A673 (cell line): ENCODE results near the gene FAM227A. TPM values are rescaled to one million over a fixed set of nuclear protein-coding genes. Genes with fewer than 3 reads are reported as not detected.

Experiments
- BruUV-seq: library from RNA; stranded (reverse); fragments of 400-500 nt; replicated peaks from 2 replicates; lab custom pipeline; 2021; lab: Mats Ljungman, UMichigan
- CTCF ChIA-PET: fragments of 300-600 bp; sonication (Branson Sonifier 250); formaldehyde crosslinking; loops from one replicate; lab custom pipeline; 2022; ENCODE audit warnings: antibody characterized with exemption; lab: Charles Lee
- POLR2A ChIA-PET: fragments of 300-600 bp; sonication (Branson Sonifier 250); formaldehyde crosslinking; loops from one replicate; lab custom pipeline; 2022; ENCODE audit warnings: antibody characterized with exemption; ENCODE audit not compliant: low non-redundant PET; lab: Charles Lee
- DNase-seq: peaks from one replicate; pipeline ENCODE4 v3.0.0-alpha.2; 2015; ENCODE audit warnings: low spot score
- H3K27ac ChIP-seq: fragments of 200-600 bp; sonication (generic); 2 replicates; pipeline ENCODE4 v1.5.1; 2016; ENCODE audit warnings: mixed run types, low read depth, mild to moderate bottlenecking, mixed read lengths, antibody characterized with exemption, low read length; ENCODE audit not compliant: poor library complexity, severe bottlenecking
- H3K27me3 ChIP-seq: fragments of 200-600 bp; sonication (generic); replicated peaks from 2 replicates; pipeline ENCODE4 v1.6.1; 2017; ENCODE audit warnings: mixed run types, low read depth, mild to moderate bottlenecking, mixed read lengths, antibody characterized with exemption, low read length; ENCODE audit not compliant: insufficient read depth, poor library complexity
- H3K36me3 ChIP-seq: fragments of 200-600 bp; sonication (generic); 2 replicates; pipeline ENCODE4 v1.6.1; 2016; ENCODE audit warnings: mixed run types, mild to moderate bottlenecking, mixed read lengths, antibody characterized with exemption, low read length; ENCODE audit not compliant: insufficient read depth, poor library complexity, severe bottlenecking
- H3K4me1 ChIP-seq: fragments of 200-600 bp; sonication (generic); 2 replicates; pipeline ENCODE4 v1.6.1; 2017; ENCODE audit warnings: mixed run types, mild to moderate bottlenecking, mixed read lengths, antibody characterized with exemption, low read length; ENCODE audit not compliant: insufficient read depth, poor library complexity, severe bottlenecking
- H3K4me3 ChIP-seq: fragments of 200-600 bp; sonication (generic); 2 replicates; pipeline ENCODE4 v1.5.1; 2016; ENCODE audit warnings: low read depth, mixed run types, mild to moderate bottlenecking, mixed read lengths, low read length; ENCODE audit not compliant: poor library complexity, severe bottlenecking
- H3K9me3 ChIP-seq: fragments of 200-600 bp; sonication (generic); 2 replicates; pipeline ENCODE4 v1.6.1; 2016; ENCODE audit warnings: mixed run types, low read depth, mild to moderate bottlenecking, mixed read lengths, antibody characterized with exemption, low read length; ENCODE audit not compliant: poor library complexity, severe bottlenecking
- CTCF ChIP-seq: fragments of 300-800, 200-600 bp; sonication (generic); conservative IDR thresholded peaks from 2 replicates; pipeline ENCODE4 v1.5.1; 2017; ENCODE audit warnings: low read depth, mild to moderate bottlenecking, antibody characterized with exemption, low read length, moderate library complexity, mixed read lengths
- EZH2 ChIP-seq: fragments of 200-600 bp; sonication (generic); IDR thresholded peaks from 2 replicates; pipeline ENCODE4 v1.6.1; 2017; ENCODE audit warnings: borderline replicate concordance, low read depth, mild to moderate bottlenecking, mixed read lengths, antibody characterized with exemption, low read length; ENCODE audit not compliant: poor library complexity, severe bottlenecking
- intact Hi-C: fragments of 100-400 bp; cut with micrococcal nuclease; formaldehyde crosslinking; loops from one replicate; pipeline ENCODE4 v1.10.0; 2022; ENCODE audit not compliant: unreplicated experiment
- total RNA-seq: library from RNA; stranded (reverse); gene quantifications from 2 replicates; pipeline ENCODE4 v1.2.3, GENCODE V29; 2021

FAM227A gene
- total RNA-seq, 1 experiment from 2014 or later: 3.8 TPM

GRCh38 chr22:38674888-38675287 is 18.7 kb upstream of the FAM227A start:
- Histone ChIP-seq H3K27me3 (no peaks in the 10 kb centered on the region), H3K27ac (no peak overlapping the region), H3K4me3 (no peak overlapping the region), H3K36me3 (peaks cover 5% of the 10 kb centered on the region), H3K9me3 (no peaks in the 10 kb centered on the region), H3K4me1 (no peaks in the 10 kb centered on the region)
- intact Hi-C loops: no loop called here
- DNase-seq: no peak
- TF ChIP-seq EZH2: no peak
- TF ChIP-seq CTCF: no peak
- BruUV-seq: no TSS peak
- POLR2A ChIA-PET: no interaction called here
- CTCF ChIA-PET: no interaction called here

- BruUV-seq: no TSS peak
- Histone ChIP-seq H3K4me1 (peaks cover 5% of the 10 kb centered on the region), H3K36me3 (no peaks in the 10 kb centered on the region), H3K27ac (peak overlapping the region; percentile 100), H3K4me3 (peak overlapping the region; percentile 97), H3K9me3 (no peaks in the 10 kb centered on the region), H3K27me3 (no peaks in the 10 kb centered on the region)
- ChIA-PET CTCF (interaction anchor here (0.7 kb wide), 1 partner anchor 352 kb away, joined by 3 read pairs; no protein-coding TSS in a partner anchor), POLR2A (no interaction called here)
- intact Hi-C loops: no loop called here
- DNase-seq: no peak
- no peak for TF ChIP-seq CTCF
- no peak for TF ChIP-seq EZH2
These were observed 1.1 kb upstream of the FAM227A start for GRCh38 chr22:38657045-38657909.

GRCh38 chr22:38655519-38656255 is 505 bp downstream of the FAM227A start:
- Histone ChIP-seq H3K4me1 (peaks cover 5% of the 10 kb centered on the region), H3K4me3 (peak overlapping the region; percentile 97), H3K36me3 (no peaks in the 10 kb centered on the region), H3K9me3 (no peaks in the 10 kb centered on the region), H3K27ac (peak overlapping the region; percentile 100), H3K27me3 (no peaks in the 10 kb centered on the region)
- POLR2A ChIA-PET: no interaction called here
- TF ChIP-seq EZH2 (no peak), CTCF (no peak)
- intact Hi-C loops: no loop called here
- TSS peak; percentile 77 for BruUV-seq
- CTCF ChIA-PET: no interaction called here
- DNase-seq: peak; percentile 31
